Ammon's horn (tissue), 1 donor: ENCODE data around the gene HOXB13.

Experiments used
- DNase-seq: peaks from one replicate; pipeline ENCODE4 v3.0.0-alpha.2; 2016; ENCODE audit warnings: low spot score

Gene HOXB13

DNA sequence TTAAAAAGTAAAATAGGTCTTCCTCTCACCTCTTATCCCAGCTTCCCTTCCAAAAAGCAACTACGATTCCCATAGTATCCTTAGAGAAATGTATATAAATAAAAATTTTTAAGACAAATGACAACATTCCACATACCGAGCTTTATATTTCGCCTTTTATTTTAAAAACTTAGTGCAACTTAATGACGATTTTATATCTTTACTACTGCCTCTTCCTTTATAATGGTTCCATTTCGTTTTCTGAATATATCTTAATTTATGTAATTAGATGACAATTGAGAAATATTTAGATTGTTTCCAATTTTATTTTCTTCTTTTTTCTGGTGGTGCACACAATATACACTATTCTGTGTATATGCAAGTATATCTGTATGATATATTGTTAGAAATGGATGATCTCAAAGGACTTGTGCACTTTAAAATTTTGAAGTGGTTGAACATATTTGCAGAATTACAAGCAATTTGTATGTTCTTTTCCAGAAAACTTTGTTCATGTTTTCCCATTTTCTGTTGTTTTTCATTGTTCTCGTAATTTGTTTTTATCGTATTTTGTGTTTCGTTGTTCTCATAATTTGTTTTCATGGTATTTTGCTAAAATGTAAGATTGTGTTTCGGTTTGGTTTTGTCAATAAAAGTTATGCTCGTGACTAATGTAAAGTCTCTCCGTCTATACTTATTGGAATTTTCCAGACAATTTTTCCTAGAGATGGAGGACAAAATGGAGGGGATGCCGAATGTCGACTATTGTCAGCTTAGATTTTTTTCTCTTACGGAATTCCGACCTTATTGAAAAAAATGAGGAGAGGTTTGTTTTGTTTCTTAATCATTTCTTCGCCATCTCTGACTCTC, 20.4 kb upstream of the HOXB13 start:
- DNase-seq: no peak

DNA sequence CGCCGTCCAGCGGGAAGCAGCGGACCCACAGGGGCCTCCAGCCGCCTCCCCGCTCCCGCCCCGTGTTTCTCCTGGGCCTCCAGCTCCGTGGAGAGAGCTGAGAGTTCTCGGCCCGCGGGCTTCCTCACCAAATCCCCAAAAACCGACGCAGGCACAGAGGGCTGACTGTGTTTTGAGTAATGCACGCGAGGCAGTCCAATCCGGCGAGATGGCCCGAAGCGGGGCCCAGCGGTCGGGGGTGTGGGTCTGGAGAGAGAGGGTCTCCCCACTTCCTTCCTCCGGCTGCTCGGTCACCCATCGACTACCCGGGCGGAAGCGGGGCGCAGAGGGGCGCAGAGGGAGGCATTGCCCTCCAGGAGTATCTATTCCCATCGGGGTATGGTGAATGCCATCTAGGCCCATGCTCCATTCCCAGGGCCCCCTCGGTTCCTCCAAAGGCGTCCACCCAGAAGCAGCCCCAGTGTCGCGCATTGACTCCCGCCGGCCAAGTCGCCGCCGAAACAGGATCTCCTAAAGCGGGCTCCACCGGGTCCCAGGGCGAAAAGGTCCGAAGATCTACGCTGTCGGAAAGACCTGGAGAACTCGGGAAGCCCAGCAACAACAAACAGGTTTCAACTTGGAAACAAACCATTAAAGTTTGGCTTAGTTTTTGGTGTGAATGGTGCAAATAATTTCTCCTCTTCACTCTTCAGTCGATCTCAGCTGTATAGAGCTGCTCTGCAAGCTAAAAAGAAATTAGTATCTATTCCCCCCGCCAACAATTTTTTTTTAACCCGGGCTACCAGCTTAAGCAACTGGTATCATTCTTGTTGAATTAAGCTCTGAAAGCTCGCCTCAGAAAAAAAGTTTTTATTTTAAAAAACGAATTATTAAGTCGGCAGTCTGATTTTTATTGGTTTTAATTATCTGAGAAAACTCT, 19.2 kb upstream of the HOXB13 start:
- DNase-seq: no peak

DNA sequence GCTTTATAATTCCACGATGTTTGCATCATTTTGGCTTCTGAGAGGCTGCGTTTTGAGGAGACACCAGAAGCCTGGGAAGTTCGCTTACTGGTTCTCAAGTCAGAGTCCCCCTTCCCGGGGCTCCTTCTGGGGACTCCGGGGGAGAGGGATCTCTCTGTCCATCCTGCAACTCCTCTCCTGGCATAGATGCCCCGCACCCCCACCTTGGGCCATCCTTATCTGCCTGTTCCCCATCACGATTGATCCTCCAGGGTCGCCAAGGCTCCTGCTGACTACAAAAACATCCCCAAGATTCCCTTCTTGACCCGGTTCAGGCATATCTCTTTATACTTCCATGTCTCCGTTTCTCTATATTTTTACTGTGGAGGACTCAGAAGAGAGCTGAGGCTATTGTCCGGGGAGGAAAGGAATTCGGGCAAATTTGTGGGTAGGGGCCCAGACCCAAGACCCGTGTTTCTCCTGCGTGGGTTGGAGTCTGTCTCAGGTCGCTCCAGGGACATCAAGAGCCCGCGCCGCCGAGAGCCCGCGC, 18.4 kb upstream of the HOXB13 start:
- no peak for DNase-seq

DNA sequence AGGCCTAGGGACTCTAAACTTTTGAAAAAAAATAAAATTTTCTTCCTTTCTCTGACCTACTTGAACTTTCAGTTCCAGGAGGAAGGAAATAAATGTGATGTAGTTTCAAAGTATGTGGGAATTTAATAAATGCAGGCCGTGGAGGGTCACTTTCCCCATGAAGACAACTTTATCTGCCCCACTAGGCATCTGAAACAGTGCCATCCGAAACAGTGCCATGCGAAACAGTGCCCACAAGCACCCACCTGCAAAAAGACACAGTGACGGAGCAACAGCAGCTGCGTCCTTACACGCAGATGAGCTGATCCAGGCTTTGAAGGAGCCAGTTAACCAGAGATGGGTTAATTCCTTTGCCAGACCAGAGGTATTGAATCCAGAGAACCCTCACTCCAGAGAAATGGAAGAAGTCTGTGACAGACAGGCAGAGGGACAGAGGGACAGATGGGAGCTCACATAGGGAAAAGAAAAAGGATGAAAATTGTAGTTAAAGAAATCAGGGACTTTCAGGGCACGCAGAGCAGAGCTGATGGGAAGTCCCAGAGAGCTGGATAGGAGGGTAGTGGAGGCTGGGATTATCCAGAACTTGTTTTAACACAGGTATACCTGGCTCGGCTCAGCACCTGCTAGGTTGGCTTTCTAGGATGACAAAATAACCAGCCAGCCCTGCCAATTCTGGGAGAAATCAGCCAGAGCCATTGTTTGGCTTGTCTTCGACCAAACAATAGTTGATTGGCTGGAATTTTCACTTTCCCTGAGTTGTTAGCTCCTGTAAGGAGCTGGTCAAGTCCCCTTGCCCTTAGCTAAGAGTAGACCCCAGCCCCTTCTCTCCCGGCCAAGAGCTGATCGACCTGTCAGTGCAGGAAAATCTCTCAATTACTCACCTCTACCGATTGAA, 17.1 kb upstream of the HOXB13 start:
- no peak for DNase-seq

DNA sequence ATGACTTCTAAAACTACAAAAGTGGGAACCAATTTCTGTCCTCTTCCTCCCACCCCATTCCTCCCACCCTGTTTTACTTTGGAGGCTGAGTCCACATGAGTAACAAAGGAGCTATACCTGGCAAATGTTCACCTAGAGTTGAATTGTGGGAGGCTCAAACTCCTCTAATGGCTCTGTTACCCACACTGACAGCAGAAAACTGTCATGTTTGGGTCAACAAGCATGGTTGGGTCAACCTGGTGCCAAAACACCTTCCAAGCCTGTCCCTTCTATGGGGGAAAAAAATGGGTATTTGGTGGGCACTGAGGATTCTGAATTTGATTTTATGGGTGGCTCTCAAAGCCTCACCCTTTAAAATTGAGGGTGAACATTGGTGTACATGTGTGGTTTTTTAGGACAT, 12.0 kb upstream of the HOXB13 start:
- DNase-seq: no peak

DNA sequence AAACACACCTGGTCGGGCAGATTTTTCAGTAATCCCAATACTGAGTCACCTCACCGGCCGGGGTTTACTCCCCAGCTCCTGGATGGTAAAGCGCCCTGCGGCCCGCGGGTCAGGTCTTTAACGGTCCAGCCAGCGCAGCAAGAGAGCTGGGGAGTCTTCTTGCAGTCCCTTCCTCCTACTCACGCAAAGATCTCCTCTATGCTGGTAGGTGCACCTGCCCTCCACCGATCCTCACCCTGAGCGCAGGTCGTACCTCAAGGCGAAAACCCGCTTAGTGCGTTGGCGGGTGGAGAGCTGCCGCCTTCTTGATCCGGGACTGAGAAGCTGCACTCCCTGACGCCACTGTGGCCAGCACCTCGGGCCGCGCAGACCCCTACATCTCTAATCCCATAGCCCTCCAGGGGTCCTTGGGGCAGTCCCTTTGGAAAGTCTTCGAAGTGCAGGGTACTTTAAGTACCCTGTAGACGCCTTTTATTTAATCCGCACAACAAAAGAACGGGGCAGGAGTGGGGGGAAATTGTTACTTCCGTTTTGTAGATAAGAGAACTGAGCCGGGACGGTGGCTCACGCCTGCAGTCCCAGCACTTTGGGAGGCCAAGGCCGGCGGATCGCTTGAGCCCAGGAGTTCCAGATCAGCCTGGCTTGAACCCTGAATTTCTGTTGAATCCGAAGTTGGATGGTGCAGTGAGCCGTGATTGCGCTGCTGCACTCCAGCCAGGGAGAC, 10.4 kb upstream of the HOXB13 start:
- no peak for DNase-seq

DNA sequence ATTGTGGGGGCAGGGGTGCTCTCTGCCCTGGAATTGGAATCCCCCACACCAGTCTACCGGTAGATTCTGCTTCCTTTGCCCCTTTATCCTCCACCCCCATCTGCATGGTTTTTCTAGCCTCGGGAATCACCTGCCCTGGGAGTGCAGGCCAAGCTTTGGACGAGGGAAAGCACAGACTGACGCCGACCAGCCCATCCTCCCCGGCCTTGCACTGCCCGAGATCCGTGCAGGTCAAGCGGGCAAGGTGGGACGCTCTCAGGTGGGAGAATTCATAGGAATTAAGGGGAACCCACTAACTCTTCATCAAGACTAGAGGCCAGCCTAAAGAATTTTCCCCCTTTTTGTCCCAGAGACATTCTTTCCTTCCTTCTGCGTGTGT, 9.9 kb upstream of the HOXB13 start:
- no peak for DNase-seq

DNA sequence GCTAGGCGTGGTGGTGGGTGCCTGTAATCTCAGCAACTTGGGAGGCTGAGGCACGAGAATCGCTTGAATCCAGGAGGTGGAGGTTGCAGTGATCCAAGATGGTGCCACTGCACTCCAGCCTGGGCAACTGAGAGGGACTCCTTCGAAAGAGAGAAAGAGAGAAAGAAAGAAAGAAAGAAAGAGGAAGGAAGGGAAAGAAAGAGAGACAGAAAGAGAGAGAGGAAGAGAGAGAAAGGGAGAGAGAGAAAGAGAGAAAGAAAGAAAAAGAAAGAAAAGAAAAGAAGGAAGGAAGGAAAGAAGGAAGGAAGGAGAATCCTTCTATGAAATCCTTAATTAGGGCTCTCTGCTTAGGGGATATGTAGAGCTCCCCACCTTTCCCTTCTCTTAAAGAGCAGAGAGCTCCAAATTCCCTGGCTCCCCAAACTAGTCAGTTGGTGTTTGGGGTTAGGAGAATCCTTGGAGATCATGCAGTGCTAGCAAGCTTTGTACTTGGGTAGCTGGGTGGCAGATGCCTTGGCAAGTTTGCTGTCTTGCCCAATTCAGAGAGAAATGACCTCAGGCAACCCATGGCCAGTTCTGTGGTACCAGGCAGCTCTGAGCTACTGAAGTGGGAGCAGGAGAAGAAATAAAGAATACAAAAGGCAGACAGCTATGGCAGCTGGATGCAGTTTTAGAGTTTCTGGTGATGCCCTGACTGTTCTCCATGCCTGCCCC, 8.9 kb upstream of the HOXB13 start:
- DNase-seq: no peak

DNA sequence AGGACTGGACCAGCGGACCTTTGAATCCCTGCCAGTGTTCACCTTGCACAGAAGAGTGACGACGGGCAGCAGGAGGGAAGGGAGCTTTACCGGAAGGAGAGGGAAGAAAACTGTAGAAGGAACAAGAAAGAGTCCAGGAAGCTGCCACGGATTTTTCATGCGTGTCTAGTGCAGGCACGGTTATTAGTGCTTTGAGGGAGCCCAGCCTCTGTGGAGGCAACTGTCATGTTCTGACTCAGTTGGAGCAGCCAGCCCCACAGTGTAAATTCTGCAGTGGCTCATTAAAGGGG, 6.5 kb upstream of the HOXB13 start:
- no peak for DNase-seq

DNA sequence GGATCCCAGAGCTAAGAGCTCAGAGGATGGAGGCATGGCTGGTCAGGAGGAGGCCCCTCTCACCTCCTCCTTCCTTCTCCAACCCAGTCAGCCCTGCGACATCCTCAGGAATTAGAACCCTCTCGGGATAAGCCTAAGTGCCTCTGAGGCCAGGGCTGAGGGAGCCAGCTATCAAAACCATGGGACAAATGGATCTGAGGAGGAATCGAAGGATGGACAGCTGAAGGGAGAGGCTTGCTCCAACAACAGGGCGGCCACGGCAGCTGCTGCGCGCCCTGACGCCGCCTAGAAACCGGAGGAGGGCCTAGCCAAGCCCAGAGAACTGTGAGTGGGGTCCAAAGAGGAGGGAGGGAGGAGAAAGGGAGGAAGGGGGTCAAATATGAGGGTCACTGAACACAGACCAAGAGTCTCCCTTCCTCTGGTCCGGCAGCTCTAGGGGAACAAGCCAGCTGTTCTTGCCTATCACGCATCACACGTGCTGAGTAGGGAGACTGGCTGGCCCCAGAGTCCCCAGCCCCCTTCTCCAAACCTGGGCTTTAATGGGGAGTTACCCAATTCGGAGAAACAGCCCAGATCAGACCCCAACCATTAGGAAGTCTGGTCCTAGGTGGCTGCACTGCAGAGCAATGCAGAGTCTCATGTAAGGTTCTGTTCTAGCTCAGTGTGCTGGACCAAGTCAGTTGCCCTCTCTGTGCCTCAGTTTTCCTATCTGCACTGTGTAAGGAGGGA, 5.9 kb upstream of the HOXB13 start:
- no peak for DNase-seq

DNA sequence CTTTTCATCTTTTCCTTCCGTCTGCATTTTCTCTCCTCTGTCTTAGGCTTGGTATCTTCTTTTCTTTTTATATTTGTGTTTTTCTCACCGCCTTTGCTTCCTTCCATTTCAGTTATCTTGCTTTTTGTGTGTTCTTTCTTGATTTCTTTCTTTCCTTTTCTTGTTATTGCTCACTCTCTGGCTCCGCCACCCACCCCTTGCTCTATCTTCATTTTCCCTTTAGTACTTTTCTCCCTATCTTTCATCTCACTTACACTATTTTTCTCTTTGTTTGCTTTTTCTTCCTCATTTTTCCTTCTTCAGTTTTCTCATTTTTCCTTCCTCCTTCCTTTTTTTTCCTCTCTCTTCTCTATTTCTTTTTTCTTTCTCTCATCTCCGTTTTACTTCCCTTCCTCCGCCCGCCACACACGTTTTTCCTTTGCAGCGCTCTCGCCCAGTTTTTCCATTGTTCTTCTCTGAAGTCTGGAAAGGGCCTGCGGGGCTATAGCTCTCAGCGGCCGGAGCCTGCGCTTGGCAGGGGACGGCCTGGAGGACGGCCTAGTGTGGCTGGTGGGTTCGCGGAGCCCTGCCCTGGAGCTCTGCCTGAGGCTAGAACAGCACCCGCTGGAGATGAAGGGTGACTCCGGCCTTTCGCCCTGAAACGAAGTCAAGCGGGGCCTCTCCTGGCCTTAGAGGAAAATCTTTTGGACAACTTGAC, 5.2 kb upstream of the HOXB13 start:
- DNase-seq: no peak

DNA sequence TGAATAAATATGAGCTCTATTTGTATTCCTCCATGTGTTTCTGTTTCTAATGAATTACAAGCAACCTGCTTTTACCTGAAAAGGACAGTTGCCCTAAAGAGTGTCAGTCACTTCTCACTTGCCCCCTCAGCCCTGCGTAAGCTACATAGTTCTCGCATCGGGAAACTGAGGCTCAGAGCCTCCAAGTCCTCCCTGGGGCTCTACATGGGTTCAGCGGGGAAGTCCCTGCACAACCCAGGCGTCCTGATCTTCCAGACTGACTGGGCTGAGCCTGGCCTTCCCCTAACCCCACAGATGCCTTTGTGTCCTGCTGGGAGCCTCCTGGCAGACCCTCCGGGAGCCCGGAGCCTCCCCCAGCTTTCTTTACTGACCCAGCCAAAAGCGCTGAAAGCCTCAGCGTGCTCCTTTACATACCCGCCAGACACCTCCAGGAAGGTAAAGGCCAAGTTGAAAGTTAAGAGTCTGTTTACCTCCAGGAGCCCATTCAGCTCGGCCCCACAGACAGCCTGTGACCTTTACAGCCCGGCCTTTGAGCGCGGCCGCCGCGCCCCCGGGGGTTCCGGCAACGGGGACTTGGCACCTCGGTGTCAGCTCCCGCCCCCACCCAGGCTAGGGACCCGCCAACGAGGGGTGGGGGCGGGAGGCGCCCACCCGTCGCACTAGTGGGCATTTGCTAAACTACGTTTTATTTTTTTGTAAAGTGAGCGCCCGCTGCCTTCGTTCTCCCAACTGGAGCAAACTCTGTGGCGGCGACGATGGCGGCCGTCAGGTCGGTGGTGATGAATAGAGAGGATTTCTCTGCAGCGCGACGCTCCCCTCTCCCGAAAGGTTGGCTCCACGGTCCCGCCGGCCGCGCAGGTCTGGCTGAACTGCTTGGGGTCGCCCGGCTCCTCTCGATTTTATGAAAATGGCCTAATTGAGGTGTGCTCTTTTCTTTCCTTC, 4.4 kb upstream of the HOXB13 start:
- no peak for DNase-seq

DNA sequence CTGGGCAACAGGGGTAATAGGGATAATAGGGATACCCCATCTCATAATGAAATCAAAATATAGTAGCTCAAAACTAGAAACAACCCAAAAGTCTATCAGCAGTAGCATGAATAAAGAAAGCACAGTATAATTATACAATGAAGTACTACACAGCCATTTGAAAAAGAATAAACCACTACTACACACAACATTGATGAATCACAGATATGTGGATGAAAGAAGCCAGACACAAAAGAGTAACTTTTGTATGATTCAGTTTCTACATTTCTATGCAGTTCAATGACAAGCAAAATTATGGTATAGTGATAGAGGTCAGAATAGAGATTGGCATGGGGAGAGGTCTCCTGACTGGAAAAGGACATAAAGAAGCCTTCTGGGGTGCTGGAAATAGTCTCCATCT, 2.8 kb upstream of the HOXB13 start:
- DNase-seq: no peak

DNA sequence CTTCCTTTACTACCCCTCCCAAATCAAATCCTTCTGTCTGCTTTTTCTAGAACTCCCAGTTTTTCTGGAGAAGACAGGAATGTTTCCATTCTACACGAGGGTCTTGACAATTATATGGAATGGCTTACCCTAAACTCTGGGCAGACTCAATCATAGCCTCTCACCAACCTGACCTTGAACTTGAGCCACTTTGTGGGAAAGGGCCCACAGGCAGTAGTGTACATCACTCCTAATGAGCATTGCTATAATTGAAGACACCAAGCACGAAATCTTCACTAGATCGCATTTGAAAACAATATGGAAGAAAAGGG, 1.6 kb upstream of the HOXB13 start:
- no peak for DNase-seq

DNA sequence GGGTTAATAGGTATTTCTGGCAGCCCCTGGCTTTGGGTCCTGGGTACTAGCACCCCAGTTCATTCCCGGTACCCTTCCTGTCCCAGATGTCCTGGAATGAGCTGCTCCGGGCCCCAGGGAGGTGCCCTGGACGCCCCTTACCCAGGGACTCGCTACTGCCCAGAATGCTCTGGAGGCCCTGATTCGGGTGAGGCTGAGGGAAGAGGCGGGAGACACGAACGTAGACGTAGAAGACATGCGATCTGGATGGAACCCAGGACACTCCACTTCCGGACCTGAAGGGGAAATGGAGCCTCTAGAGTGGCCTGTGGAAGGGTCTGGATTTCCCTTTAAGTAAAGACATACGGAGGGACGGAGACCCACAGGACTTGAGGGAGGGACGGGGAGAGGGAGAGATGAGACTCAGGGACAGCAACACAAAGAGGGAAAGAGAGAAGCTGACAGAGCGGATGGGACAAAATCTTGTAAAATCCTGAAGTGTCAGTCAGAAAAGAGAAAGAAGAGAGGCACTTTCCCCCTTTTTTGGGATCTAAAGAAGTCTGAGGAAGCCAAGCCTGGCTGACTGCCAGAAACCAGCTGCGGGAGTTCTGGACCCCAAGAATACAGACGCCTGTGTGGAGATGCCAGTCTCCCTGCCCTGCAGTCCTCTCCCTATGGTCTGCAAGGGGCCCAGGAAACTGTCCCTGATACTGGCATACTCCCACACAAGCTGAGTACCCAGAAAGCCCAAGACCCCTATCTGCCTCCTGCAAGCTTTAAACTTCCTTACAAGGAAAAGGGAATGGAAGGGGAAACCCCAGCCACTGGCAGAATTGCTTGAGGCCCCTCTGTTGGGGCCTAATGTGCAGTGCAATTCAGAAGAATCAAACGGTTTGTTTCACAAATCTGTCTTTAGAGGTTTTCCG, 1.0 kb upstream of the HOXB13 start:
- no peak for DNase-seq

DNA sequence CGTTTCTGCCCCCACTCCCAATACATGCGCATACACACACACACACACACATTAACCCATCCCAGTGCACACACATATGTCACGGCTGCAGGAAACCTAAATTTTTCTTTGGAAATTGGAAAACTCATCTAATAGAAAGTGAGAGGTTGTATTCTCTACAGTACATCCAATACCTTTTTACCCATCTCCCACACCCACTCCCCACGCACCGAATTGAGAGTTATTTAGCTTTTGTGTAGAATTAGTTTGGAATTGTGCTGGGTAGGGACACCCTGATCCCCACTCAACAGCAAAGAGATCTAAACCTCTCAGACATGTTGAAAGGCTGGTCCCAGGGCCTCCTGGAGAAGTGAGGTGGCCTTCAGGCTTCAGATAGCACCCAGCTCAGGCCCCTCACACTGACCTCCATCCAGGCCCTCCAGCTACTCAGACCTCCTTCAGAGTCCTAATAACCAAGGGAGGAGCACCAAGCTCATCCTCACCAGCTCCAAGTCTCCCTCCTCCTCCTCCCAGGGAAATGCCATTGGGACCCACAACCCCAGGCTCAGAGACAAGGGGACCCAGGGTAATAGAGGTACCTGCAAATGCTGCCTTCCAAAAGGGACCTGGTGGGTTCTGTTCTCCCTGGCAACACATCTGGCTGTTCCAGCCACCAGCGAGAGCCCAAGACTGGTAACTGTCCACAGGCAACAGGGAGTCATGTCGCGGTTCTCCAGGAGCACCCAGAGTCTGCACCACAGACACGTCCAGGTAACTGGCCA, 955 bp downstream of the HOXB13 start:
- DNase-seq: no peak

DNA sequence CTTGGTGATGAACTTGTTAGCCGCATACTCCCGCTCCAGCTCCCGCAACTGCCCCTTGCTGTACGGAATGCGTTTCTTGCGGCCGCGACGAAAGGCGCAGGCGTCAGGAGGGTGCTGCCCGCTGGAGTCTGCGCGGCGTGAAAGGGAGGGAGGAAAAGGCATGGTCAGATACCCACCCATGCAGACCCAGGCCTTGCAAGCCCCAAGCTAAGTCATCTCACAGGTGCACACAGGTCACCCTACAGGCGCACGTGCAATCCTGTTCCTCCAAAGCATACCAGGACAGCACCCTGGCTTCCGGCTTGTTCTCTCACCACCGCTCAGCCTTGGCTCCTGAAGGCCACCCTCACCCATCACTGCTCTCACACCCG, 1.6 kb downstream of the HOXB13 start:
- DNase-seq: no peak
